Osteoblast (primary cell): Measurements from ENCODE around the gene LECT2. TPM values are rescaled to one million over a fixed set of nuclear protein-coding genes. Genes with fewer than 3 reads are reported as not detected.
A peak's percentile ranks its signal among the peaks of the same experiment; 100 is the strongest.

ENCODE experiments used
- DNase-seq: peaks from one replicate; pipeline ENCODE4 v3.0.0; 2011; ENCODE audit warnings: low spot score, mixed read lengths; ENCODE audit not compliant: insufficient read length; ENCODE audit errors: missing footprints
- H2AFZ ChIP-seq: 2 replicates; pipeline ENCODE4 v1.6.0; 2011; ENCODE audit warnings: mild to moderate bottlenecking, low read length
- H3K27ac ChIP-seq: 2 replicates; pipeline ENCODE4 v1.5.1; 2011; ENCODE audit warnings: mild to moderate bottlenecking, low read depth, low read length, moderate library complexity
- H3K27me3 ChIP-seq: 2 replicates; pipeline ENCODE4 v1.6.0; 2012; ENCODE audit warnings: mild to moderate bottlenecking, control low read depth, inconsistent platforms, low read length, moderate library complexity; ENCODE audit not compliant: insufficient read depth
- H3K36me3 ChIP-seq: 2 replicates; pipeline ENCODE4 v1.5.1; 2011; ENCODE audit warnings: mild to moderate bottlenecking, low read length, control low read depth, moderate library complexity; ENCODE audit not compliant: insufficient read depth
- H3K4me1 ChIP-seq: 2 replicates; pipeline ENCODE4 v1.5.1; 2011; ENCODE audit warnings: mild to moderate bottlenecking, low read length, control low read depth, moderate library complexity; ENCODE audit not compliant: insufficient read depth
- H3K4me2 ChIP-seq: 2 replicates; pipeline ENCODE4 v1.6.0; 2011; ENCODE audit warnings: mild to moderate bottlenecking, low read length; ENCODE audit not compliant: insufficient read depth
- H3K4me3 ChIP-seq: fragments of 200-600 bp; sonication (generic); 3 replicates; pipeline ENCODE4 v1.5.1; 2012; ENCODE audit warnings: mild to moderate bottlenecking, low read length, inconsistent platforms; ENCODE audit not compliant: insufficient read depth
- H3K79me2 ChIP-seq: 2 replicates; pipeline ENCODE4 v1.6.0; 2012; ENCODE audit warnings: mild to moderate bottlenecking, low read length, control low read depth, inconsistent platforms; ENCODE audit not compliant: insufficient read depth
- H3K9me3 ChIP-seq: 2 replicates; pipeline ENCODE4 v1.5.1; 2011; ENCODE audit warnings: low read depth, low read length, control low read depth
- H4K20me1 ChIP-seq: 2 replicates; pipeline ENCODE4 v1.6.0; 2012; ENCODE audit warnings: mild to moderate bottlenecking, low read length, control low read depth; ENCODE audit not compliant: insufficient read depth
- total RNA-seq: library from RNA; depleted of rRNA; stranded (reverse); fragments of >200 nt; gene quantifications from 2 replicates; pipeline ENCODE4 v1.2.3, GENCODE V29; 2012
- TF ChIP-seq, protein P1 (sequence below): IDR thresholded peaks from 2 replicates; pipeline ENCODE4 v1.5.1; 2011; ENCODE audit warnings: mild to moderate bottlenecking, low read depth, low read length, moderate library complexity; ENCODE audit errors: extremely low read depth

The LECT2 gene
- total RNA-seq, 1 donor: not detected

DNA sequence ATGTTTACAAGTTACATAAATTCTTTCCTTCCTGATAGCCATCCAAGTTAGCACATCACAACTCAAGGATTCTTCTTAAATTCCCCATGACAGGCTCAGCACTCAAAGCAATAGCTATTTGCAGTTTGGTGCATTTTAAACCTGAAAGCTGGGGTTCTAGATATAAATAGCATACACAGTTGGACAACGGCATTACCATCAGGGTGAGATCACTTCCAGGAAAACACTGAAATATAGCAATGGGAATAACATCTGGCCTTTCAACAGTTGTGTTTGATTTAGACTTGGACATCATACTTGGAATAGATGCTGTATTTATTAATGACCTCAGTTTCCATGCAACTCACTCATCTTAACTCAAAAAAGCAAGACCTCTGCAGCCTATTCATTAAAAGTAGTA is 24.7 kb upstream of the LECT2 start:
- Histone ChIP-seq H4K20me1 (no peaks in the 10 kb centered on the region), H3K4me1 (peaks cover 25% of the 10 kb centered on the region), H3K27ac (peak overlapping the region; percentile 72), H3K4me3 (no peak overlapping the region), H3K9me3 (no peaks in the 10 kb centered on the region), H2AFZ (no peak overlapping the region), H3K4me2 (peak overlapping the region; percentile 10), H3K36me3 (no peaks in the 10 kb centered on the region), H3K79me2 (no peaks in the 10 kb centered on the region), H3K27me3 (no peaks in the 10 kb centered on the region)
- no peak for DNase-seq
- TF ChIP-seq, protein P1, sequence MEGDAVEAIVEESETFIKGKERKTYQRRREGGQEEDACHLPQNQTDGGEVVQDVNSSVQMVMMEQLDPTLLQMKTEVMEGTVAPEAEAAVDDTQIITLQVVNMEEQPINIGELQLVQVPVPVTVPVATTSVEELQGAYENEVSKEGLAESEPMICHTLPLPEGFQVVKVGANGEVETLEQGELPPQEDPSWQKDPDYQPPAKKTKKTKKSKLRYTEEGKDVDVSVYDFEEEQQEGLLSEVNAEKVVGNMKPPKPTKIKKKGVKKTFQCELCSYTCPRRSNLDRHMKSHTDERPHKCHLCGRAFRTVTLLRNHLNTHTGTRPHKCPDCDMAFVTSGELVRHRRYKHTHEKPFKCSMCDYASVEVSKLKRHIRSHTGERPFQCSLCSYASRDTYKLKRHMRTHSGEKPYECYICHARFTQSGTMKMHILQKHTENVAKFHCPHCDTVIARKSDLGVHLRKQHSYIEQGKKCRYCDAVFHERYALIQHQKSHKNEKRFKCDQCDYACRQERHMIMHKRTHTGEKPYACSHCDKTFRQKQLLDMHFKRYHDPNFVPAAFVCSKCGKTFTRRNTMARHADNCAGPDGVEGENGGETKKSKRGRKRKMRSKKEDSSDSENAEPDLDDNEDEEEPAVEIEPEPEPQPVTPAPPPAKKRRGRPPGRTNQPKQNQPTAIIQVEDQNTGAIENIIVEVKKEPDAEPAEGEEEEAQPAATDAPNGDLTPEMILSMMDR: no peak

DNA sequence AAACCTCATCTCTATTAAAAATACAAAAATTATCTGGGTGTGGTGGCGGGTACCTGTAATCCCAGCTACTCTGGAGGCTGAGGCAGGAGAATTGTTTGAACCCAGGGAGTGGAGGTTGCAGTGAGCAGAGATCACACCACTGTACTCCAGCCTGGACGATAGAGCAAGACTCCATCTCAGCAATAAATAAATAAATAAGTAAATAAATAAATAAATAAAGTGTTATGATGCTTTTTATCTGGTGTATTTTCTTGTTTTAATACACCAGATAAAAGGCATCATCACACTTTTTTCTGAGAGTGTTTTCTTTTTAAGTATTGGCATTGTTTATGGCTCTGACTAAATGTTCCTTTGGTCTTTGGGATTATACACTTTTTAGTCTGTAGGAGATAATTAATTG is 24.2 kb upstream of the LECT2 start:
- no peaks in the 10 kb centered on the region for H3K27me3 ChIP-seq
- DNase-seq: no peak
- TF ChIP-seq, protein P1: no peak
- H3K36me3 ChIP-seq: no peaks in the 10 kb centered on the region
- H4K20me1 ChIP-seq: no peaks in the 10 kb centered on the region
- H3K4me3 ChIP-seq: no peak overlapping the region
- H3K79me2 ChIP-seq: no peaks in the 10 kb centered on the region
- peak overlapping the region; percentile 72 for H3K27ac ChIP-seq
- H3K4me2 ChIP-seq: peak overlapping the region; percentile 10
- no peak overlapping the region for H2AFZ ChIP-seq
- H3K9me3 ChIP-seq: no peaks in the 10 kb centered on the region
- peaks cover 25% of the 10 kb centered on the region for H3K4me1 ChIP-seq

GRCh38 chr5:135978212-135978631 is 23.4 kb upstream of the LECT2 start:
- Histone ChIP-seq H3K27me3 (no peaks in the 10 kb centered on the region), H3K4me2 (no peak overlapping the region), H3K9me3 (no peaks in the 10 kb centered on the region), H4K20me1 (no peaks in the 10 kb centered on the region), H3K79me2 (no peaks in the 10 kb centered on the region), H3K27ac (peak overlapping the region; percentile 72), H2AFZ (peak overlapping the region; percentile 7), H3K36me3 (no peaks in the 10 kb centered on the region), H3K4me3 (no peak overlapping the region), H3K4me1 (peaks cover 33% of the 10 kb centered on the region)
- no peak for DNase-seq
- TF ChIP-seq, protein P1: no peak

GRCh38 chr5:135977375-135977928 is 22.7 kb upstream of the LECT2 start:
- Histone ChIP-seq H3K36me3 (no peaks in the 10 kb centered on the region), H3K4me2 (no peak overlapping the region), H3K9me3 (no peaks in the 10 kb centered on the region), H3K4me3 (no peak overlapping the region), H3K27ac (peak overlapping the region; percentile 72), H3K27me3 (no peaks in the 10 kb centered on the region), H3K79me2 (no peaks in the 10 kb centered on the region), H4K20me1 (no peaks in the 10 kb centered on the region), H2AFZ (no peak overlapping the region), H3K4me1 (peaks cover 33% of the 10 kb centered on the region)
- TF ChIP-seq, protein P1: peak; percentile 77
- peak; percentile 64 for DNase-seq
